ENCODE results near the gene PEPD. TPM values are rescaled to one million over a fixed set of nuclear protein-coding genes. Genes with fewer than 3 reads are reported as not detected.
A peak's percentile ranks its signal among the peaks of the same experiment; 100 is the strongest.

Gene PEPD
- total and polyA plus RNA-seq, 2 of the 4 experiments (the other 2 are of a cell fraction): 36.7 to 88.4 TPM

DNA sequence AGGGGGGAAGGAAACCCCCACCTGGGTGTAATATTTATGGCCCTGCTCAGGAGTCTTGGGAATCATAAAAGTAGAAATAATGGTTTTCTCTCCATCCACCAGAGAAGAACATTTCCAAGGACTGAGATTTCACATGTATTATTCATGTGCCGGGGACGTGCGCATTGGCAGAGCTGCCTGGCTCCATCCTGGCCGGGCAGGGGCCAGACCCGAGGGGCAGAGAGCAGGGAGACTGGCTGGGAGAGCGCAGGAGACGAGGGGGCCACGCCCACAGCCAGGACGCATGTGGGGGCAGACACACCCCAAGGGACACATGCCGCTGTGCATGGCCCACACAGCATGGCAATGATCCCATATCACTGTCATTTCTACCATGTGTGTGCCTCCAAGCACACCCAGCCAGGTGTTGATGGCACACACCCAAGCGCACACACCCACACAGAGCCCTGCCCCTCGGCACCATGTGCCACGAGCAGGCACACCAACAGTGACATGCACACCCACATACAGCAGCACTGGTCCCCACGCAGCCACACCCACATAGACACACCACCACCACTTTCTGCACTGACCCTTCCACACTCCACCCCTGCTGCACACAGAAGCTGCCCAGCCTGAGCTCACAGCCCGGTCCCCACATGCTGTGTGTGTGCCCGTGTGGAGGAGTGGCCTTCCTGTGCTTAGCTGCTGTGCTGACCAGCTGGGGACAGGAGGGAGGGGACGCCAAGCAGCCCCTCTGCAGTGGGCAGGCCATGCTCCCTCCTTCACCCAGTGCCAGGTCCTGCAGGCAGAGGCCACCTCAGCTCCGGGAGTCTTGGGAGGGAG lies 108.8 kb downstream of the PEPD start:
- H3K27ac ChIP-seq (ENCODE audit: insufficient read depth, low read length): no peak overlapping the region
- H3K4me3 ChIP-seq (ENCODE audit: insufficient read depth, low read depth, low read length): no peak overlapping the region
- H4K20me1 ChIP-seq (ENCODE audit: insufficient read depth, low read length): no peaks in the 10 kb centered on the region; the same call in 1 of the 2 replicates
- H3K79me1 ChIP-seq (ENCODE audit: low read depth in 1 of 2, low read length in 2 of 2): no peaks in the 10 kb centered on the region
- no peak overlapping the region for H2BK5ac ChIP-seq (ENCODE audit: low read depth, low read length, poor library complexity, severe bottlenecking)
- intact Hi-C loops (cut with micrococcal nuclease): no loop called here
- H2AK9ac ChIP-seq (replicated peaks; ENCODE audit: low read depth, low read length, poor library complexity): peak overlapping the region; percentile 24
- no peak overlapping the region for H2AFZ ChIP-seq (replicated peaks; ENCODE audit: low read length, poor library complexity)
- H3K56ac ChIP-seq (ENCODE audit: extremely low read depth, insufficient read depth, low read length): no peak overlapping the region
- TF ChIP-seq POLR2A (IDR thresholded peaks at IDR 0.05; ENCODE audit: low read depth, low read length) (no peak), RAD21 (IDR thresholded peaks at IDR 0.05; ENCODE audit: low read length) (no peak), BHLHE40 (IDR thresholded peaks at IDR 0.05; ENCODE audit: low read depth, low read length) (no peak), MAZ (IDR thresholded peaks at IDR 0.05; ENCODE audit: borderline replicate concordance, low read depth, low read length) (no peak)
- TF ChIP-seq, protein P1, sequence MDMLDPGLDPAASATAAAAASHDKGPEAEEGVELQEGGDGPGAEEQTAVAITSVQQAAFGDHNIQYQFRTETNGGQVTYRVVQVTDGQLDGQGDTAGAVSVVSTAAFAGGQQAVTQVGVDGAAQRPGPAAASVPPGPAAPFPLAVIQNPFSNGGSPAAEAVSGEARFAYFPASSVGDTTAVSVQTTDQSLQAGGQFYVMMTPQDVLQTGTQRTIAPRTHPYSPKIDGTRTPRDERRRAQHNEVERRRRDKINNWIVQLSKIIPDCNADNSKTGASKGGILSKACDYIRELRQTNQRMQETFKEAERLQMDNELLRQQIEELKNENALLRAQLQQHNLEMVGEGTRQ (IDR thresholded peaks at IDR 0.05; ENCODE audit: low read depth, low read length): no peak
- no peak overlapping the region for H2BK120ac ChIP-seq (ENCODE audit: low read depth, low read length)
- no peaks in the 10 kb centered on the region for H3K9me3 ChIP-seq (ENCODE audit: control insufficient read depth, insufficient read depth, low read length)
- no peak overlapping the region for H3K4ac ChIP-seq (ENCODE audit: low read depth, low read length)
- in situ Hi-C loops (cut with MboI; ENCODE audit: low sequenced_read_pairs): no loop called here
- H4K5ac ChIP-seq (ENCODE audit: low read depth, low read length): no peak overlapping the region
- no peak overlapping the region for H2BK15ac ChIP-seq (ENCODE audit: low read depth, low read length)
- no peak overlapping the region for H2BK20ac ChIP-seq (ENCODE audit: low read depth, low read length)
- CTCF ChIA-PET: no interaction called here
- H3K4me2 ChIP-seq (ENCODE audit: low read depth, low read length): no peak overlapping the region
- POLR2A ChIA-PET (ENCODE audit: unreplicated experiment): no interaction called here
- dilution Hi-C loops (cut with HindIII; ENCODE audit: low sequenced_read_pairs, unreplicated experiment): no loop called here
- no peak overlapping the region for H3K18ac ChIP-seq (ENCODE audit: low read depth, low read length)
- H3K9me1 ChIP-seq (ENCODE audit: insufficient read depth, low read length): no peaks in the 10 kb centered on the region
- no peak overlapping the region for H3K9ac ChIP-seq (ENCODE audit: low read depth, low read length)
- DNase-seq: no peak
- no peak overlapping the region for H2AK5ac ChIP-seq (ENCODE audit: low read depth, low read length)
- H3K4me1 ChIP-seq (ENCODE audit: control insufficient read depth, insufficient read depth, low read length): no peaks in the 10 kb centered on the region; the same call in 1 of the 2 replicates
- H4K8ac ChIP-seq (ENCODE audit: low read depth in 2 of 2, low read length in 2 of 2): no peak overlapping the region
- no peak for ATAC-seq (ENCODE audit: low read depth)
- BruUV-seq (replicated peaks): no TSS peak
- WGBS, 2 experiments (ENCODE audit: extremely low coverage in 2 of 2, insufficient read length in 1 of 2): 94% methylated on average over 3 of the region's 18 CpGs; no CpG with 5 or more reads in 1 of the 2 experiments
- no peak overlapping the region for H4K91ac ChIP-seq (ENCODE audit: insufficient read depth, low read depth, low read length)
- H3K14ac ChIP-seq (replicated peaks; ENCODE audit: low read depth, low read length): no peak overlapping the region
- no peak overlapping the region for H3K23ac ChIP-seq (ENCODE audit: low read depth, low read length)
- H3K27me3 ChIP-seq (ENCODE audit: control insufficient read depth, insufficient read depth, low read length): no peaks in the 10 kb centered on the region
- H3K36me3 ChIP-seq (ENCODE audit: control insufficient read depth, insufficient read depth, low read length): no peaks in the 10 kb centered on the region
